GM10847 (cell line): ENCODE measurements around the gene C20orf204.

Source experiments
- POLR2A ChIP-seq: IDR thresholded peaks from 2 replicates; pipeline ENCODE4 v1.6.1; 2011; ENCODE audit not compliant: insufficient read length; ENCODE audit errors: extremely low read depth

C20orf204 gene

GRCh38 chr20:64035933-64036345 is at the start of gene C20orf204:
Gene C20orf204 (plus strand): TSS chr20:64036182. CDS start chr20:64036324, 142 bp downstream.
- no peak for TF ChIP-seq POLR2A

GRCh38 chr20:64000906-64001305 is 35.1 kb upstream of the C20orf204 start:
- no peak for TF ChIP-seq POLR2A

GRCh38 chr20:64001607-64002011 is 34.4 kb upstream of the C20orf204 start:
- no peak for TF ChIP-seq POLR2A

- TF ChIP-seq POLR2A, result no peak
Measured at GRCh38 chr20:64003960-64004725, 31.8 kb upstream of the C20orf204 start.

GRCh38 chr20:64005394-64005793 is 30.6 kb upstream of the C20orf204 start:
- TF ChIP-seq POLR2A, result no peak

- TF ChIP-seq POLR2A, result no peak
Measured at GRCh38 chr20:64006490-64006889, 29.5 kb upstream of the C20orf204 start.

- TF ChIP-seq POLR2A, result no peak
Measured at GRCh38 chr20:64006902-64007301, 29.1 kb upstream of the C20orf204 start.

GRCh38 chr20:64009811-64010387 is 26.1 kb upstream of the C20orf204 start:
- no peak for TF ChIP-seq POLR2A

GRCh38 chr20:64010711-64011237 is 25.2 kb upstream of the C20orf204 start:
- no peak for TF ChIP-seq POLR2A

GRCh38 chr20:64011366-64011779 is 24.6 kb upstream of the C20orf204 start:
- no peak for TF ChIP-seq POLR2A

- no peak for TF ChIP-seq POLR2A
Measured at GRCh38 chr20:64015635-64016034, 20.3 kb upstream of the C20orf204 start.

GRCh38 chr20:64021124-64021975 is 14.6 kb upstream of the C20orf204 start:
- TF ChIP-seq POLR2A, result no peak

GRCh38 chr20:64022671-64023360 is 13.2 kb upstream of the C20orf204 start:
- no peak for TF ChIP-seq POLR2A

GRCh38 chr20:64023361-64024140 is 12.4 kb upstream of the C20orf204 start:
- TF ChIP-seq POLR2A, result no peak
